Measurements from ENCODE around the gene FAM117B. TPM values are rescaled to one million over a fixed set of nuclear protein-coding genes. Genes with fewer than 3 reads are reported as not detected.

FAM117B gene
- total RNA-seq, 1 experiment from 2014 or later = 24.0 TPM

- Mint-ChIP-seq H3K27me3 (ENCODE audit: low read depth) (no peaks in the 10 kb centered on the region), H3K9me3 (no peaks in the 10 kb centered on the region), H3K36me3 (ENCODE audit: insufficient read depth in 1 of 3, low read depth in 3 of 3) (peaks cover 4 to 25% (median 23%) of the 10 kb centered on the region in 3 experiments; a peak in 5 of 7 replicates), H3K27ac (peak overlapping the region in 1 of 3 experiments; percentile 36; a peak in 1 of 7 replicates), H3K4me3 (no peak overlapping the region), H3K4me1 (peaks cover 5 to 6% of the 10 kb centered on the region in 2 experiments; a peak in 3 of 4 replicates)
- no CpG with 5 or more reads among the region's 37 CpGs for whole genome bisulfite sequencing (ENCODE audit: extremely low coverage, insufficient read length, low lambda C conversion rate)
- Histone ChIP-seq H3K18ac (ENCODE audit: insufficient read length, low read depth, low read length) (no peak overlapping the region), H3K4ac (ENCODE audit: low read depth, low read length) (no peak overlapping the region), H3T11ph (ENCODE audit: low read length) (no peak overlapping the region), H2BK20ac (ENCODE audit: low read depth, low read length, poor library complexity, severe bottlenecking) (no peak overlapping the region), H3K27ac (ENCODE audit: insufficient read length, low read depth, low read length) (no peak overlapping the region), H3K4me1 (ENCODE audit: insufficient read depth, low read length) (no peaks in the 10 kb centered on the region), H2AFZ (ENCODE audit: low read length) (no peak overlapping the region), H2BK12ac (ENCODE audit: insufficient read length, low read depth, low read length) (no peak overlapping the region), H3K4me2 (ENCODE audit: insufficient read depth, insufficient read length, low read length) (no peak overlapping the region), H4K8ac (replicated peaks; ENCODE audit: insufficient read length, low read depth, low read length) (no peak overlapping the region), H3K14ac (ENCODE audit: insufficient read depth, low read length) (no peak overlapping the region), H2BK15ac (ENCODE audit: low read depth, low read length) (no peak overlapping the region), H3K23ac (ENCODE audit: insufficient read length, low read depth, low read length) (no peak overlapping the region), H2BK5ac (ENCODE audit: insufficient read length, low read length) (no peak overlapping the region), H4K20me1 (ENCODE audit: control insufficient read depth, insufficient read depth, insufficient read length) (no peaks in the 10 kb centered on the region), H3K9me3 (ENCODE audit: control insufficient read depth, low read depth, low read length) (no peaks in the 10 kb centered on the region), H3K79me1 (ENCODE audit: insufficient read depth, low read depth, low read length, poor library complexity, severe bottlenecking) (no peaks in the 10 kb centered on the region), H2BK120ac (ENCODE audit: low read depth, low read length, poor library complexity, severe bottlenecking) (no peak overlapping the region), H2AK5ac (ENCODE audit: insufficient read length, low read length) (no peak overlapping the region), H3K27me3 (ENCODE audit: insufficient read depth, low read length) (no peaks in the 10 kb centered on the region), H4K91ac (ENCODE audit: insufficient read length, low read depth, low read length) (no peak overlapping the region), H3K79me2 (ENCODE audit: insufficient read depth, low read length) (no peaks in the 10 kb centered on the region), H3K9ac (ENCODE audit: extremely low read depth, insufficient read length, low read length) (no peak overlapping the region), H3K23me2 (ENCODE audit: insufficient read length, low read depth, low read length, poor library complexity, severe bottlenecking) (no peaks in the 10 kb centered on the region), H4K5ac (ENCODE audit: insufficient read length, low read depth, low read length) (no peak overlapping the region), H3K56ac (ENCODE audit: insufficient read length, low read depth, low read length) (no peak overlapping the region)
- no peak for TF ChIP-seq CTCF (conservative IDR thresholded peaks at IDR 0.05)
- DNase-seq = no peak
Observed at GRCh38 chr2:202774104-202774503, 139.3 kb downstream of the FAM117B start.

All from H9 (cell line).